ENCODE results near the gene ATP2A3.

DNA sequence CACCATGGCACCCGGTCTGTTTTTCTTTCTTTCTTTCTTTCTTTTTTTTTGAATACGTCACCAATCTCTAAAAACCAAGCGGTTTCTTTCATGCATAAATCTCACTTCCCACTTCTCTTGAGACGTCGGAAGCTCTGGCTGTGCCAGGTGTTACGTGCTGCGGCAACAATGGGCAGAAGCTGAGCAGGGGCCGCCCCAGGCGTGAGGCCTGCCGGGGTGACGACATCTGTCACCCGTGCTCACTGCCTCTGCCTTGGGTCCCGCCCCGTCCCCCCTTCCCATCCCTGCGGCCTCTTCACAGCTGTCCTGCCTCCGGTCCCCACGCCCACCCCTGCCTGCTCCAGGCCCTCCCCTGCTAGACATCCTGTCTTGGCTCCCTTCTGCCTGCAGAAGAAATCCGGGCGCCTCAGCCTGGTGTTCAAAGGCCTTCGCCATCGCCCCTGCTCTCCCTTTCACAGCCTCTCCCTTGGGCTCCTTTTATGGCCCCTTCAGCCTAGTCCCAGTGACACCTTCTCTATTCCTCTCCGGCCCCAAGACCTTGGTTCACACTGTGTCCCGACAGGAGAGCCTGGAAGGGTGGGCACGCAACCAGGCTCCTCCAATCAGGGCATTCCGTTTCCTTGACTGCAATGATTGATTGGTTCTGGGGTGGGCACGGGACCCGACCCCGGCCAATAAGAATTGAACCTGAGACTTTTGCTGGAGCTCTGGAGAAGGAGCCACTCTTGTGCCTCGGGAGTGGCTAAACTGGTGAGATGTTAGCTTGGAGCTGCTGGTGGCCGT is 52.8 kb downstream of the ATP2A3 start:
- no peak for TF ChIP-seq CTCF (IDR thresholded peaks at IDR 0.05)
- TF ChIP-seq POLR2A (IDR thresholded peaks at IDR 0.05) = no peak

Data from transverse colon (tissue), 3 donors.